H1 (cell line): ENCODE results near the gene CAT. TPM values are rescaled to one million over a fixed set of nuclear protein-coding genes. Genes with fewer than 3 reads are reported as not detected.

ENCODE experiments used
- CTCF ChIA-PET: fragments of 300-600 bp; sonication (Branson Sonifier 250); formaldehyde crosslinking; loops from one replicate; lab custom pipeline; 2021; ENCODE audit not compliant: partially characterized antibody; lab: Charles Lee
- POLR2A ChIA-PET: fragments of 300-600 bp; sonication (Branson Sonifier 250); formaldehyde crosslinking; loops from one replicate; lab custom pipeline; 2021; ENCODE audit warnings: inconsistent platforms; ENCODE audit not compliant: partially characterized antibody; lab: Charles Lee
- DNase-seq, 2 experiments: peaks; one replicate each; pipeline versions ENCODE4 v3.0.0 to v3.0.0-alpha.2; 2010 to 2022; ENCODE audit warnings: low spot score in 2 of 2, low read depth in 1 of 2, mixed read lengths in 1 of 2
- FAIRE-seq: peaks from 2 replicates; lab custom pipeline; 2011; peaks lifted over from hg19 to GRCh38; lab: Jason Lieb, UNC
- H2AFZ ChIP-seq: 2 replicates; pipeline ENCODE4 v1.8.1; 2012; ENCODE audit warnings: low read length, inconsistent platforms
- H2AK5ac ChIP-seq: 2 replicates; pipeline ENCODE4 v1.6.1; 2013; ENCODE audit warnings: low read depth, low read length
- H2BK120ac ChIP-seq: replicated peaks from 2 replicates; pipeline ENCODE3; 2013; ENCODE audit warnings: low read depth, low read length, inconsistent platforms
- H2BK12ac ChIP-seq: 2 replicates; pipeline ENCODE4 v1.6.1; 2013; ENCODE audit warnings: low read depth, low read length
- H2BK15ac ChIP-seq: 2 replicates; pipeline ENCODE4 v1.6.1; 2013; ENCODE audit warnings: low read length
- H2BK20ac ChIP-seq: 2 replicates; pipeline ENCODE4 v1.6.1; 2013; ENCODE audit warnings: low read length
- H2BK5ac ChIP-seq: 2 replicates; pipeline ENCODE4 v1.6.1; 2013; ENCODE audit warnings: low read depth, low read length
- H3K14ac ChIP-seq: 2 replicates; pipeline ENCODE4 v1.6.1; 2013; ENCODE audit warnings: inconsistent platforms; ENCODE audit not compliant: insufficient read length
- H3K18ac ChIP-seq: 2 replicates; pipeline ENCODE4 v1.6.1; 2013; ENCODE audit warnings: low read length; ENCODE audit errors: extremely low read depth
- H3K23ac ChIP-seq: 2 replicates; pipeline ENCODE4 v1.6.1; 2013; ENCODE audit warnings: inconsistent platforms; ENCODE audit not compliant: insufficient read length
- H3K23me2 ChIP-seq: 2 replicates; pipeline ENCODE4 v1.6.1; 2013; ENCODE audit warnings: low read depth, low read length
- H3K27ac ChIP-seq: 2 replicates; pipeline ENCODE4 v1.6.1; 2011; ENCODE audit warnings: low read depth, low read length, inconsistent platforms
- H3K27me3 ChIP-seq, 4 experiments: replicated peaks in 1 of 4; 1 replicate in 1 of 4; 2 replicates in 3 of 4; pipeline versions ENCODE4 v1.6.1 to v1.8.1; 2011 to 2013; ENCODE audit warnings: low read length in 3 of 4, mild to moderate bottlenecking in 3 of 4, inconsistent platforms in 2 of 4, mixed read lengths in 2 of 4, moderate library complexity in 1 of 4; ENCODE audit not compliant: control insufficient read depth in 3 of 4, insufficient read depth in 3 of 4; ENCODE audit errors: extremely low read depth in 1 of 4
- H3K36me3 ChIP-seq, 4 experiments: 2 replicates each; pipeline versions ENCODE4 v1.6.1 to v1.8.1; 2011 to 2013; ENCODE audit warnings: mild to moderate bottlenecking in 4 of 4, low read length in 3 of 4, moderate library complexity in 2 of 4, control low read depth in 1 of 4, inconsistent platforms in 1 of 4; ENCODE audit not compliant: insufficient read depth in 4 of 4, control insufficient read depth in 2 of 4
- H3K4ac ChIP-seq: replicated peaks from 2 replicates; pipeline ENCODE3; 2013; ENCODE audit warnings: low read length, low read depth, mixed read lengths, inconsistent platforms; ENCODE audit not compliant: insufficient read length
- H3K4me1 ChIP-seq, 4 experiments: replicated peaks in 1 of 4; 1 replicate in 1 of 4; 2 replicates in 3 of 4; pipeline versions ENCODE4 v1.6.1 to v1.8.1; 2011 to 2013; ENCODE audit warnings: low read length in 3 of 4, inconsistent platforms in 2 of 4, mixed read lengths in 1 of 4; ENCODE audit not compliant: insufficient read depth in 4 of 4, control insufficient read depth in 3 of 4
- H3K4me2 ChIP-seq, 2 experiments: 2 replicates each; pipeline versions ENCODE4 v1.6.1 to v1.8.1; 2011 to 2013; ENCODE audit warnings: low read depth in 2 of 2, low read length in 2 of 2, control low read depth in 1 of 2, inconsistent platforms in 1 of 2, mild to moderate bottlenecking in 1 of 2; ENCODE audit not compliant: insufficient read depth in 1 of 2
- H3K4me3 ChIP-seq, 4 experiments: fragments of 200-600, 300-600 bp in 1 of 4; sonication (generic), shearing (Covaris generic), sonication (Bioruptor Twin) in 1 of 4; 2 replicates each; pipeline versions ENCODE4 v1.5.1 to v1.8.1; 2011 to 2016; ENCODE audit warnings: low read length in 4 of 4, low read depth in 3 of 4, control low read depth in 2 of 4, inconsistent platforms in 2 of 4, mild to moderate bottlenecking in 2 of 4, mixed read lengths in 1 of 4, moderate library complexity in 1 of 4; ENCODE audit not compliant: insufficient read depth in 2 of 4; ENCODE audit errors: extremely low read depth in 1 of 4
- H3K56ac ChIP-seq: replicated peaks from 2 replicates; pipeline ENCODE3; 2013; ENCODE audit warnings: low read depth, mild to moderate bottlenecking, mixed read lengths, low read length, inconsistent platforms; ENCODE audit not compliant: insufficient read length
- H3K79me1 ChIP-seq: 2 replicates; pipeline ENCODE4 v1.6.1; 2013; ENCODE audit warnings: low read depth, low read length, control low read depth
- H3K79me2 ChIP-seq, 2 experiments: 2 replicates each; pipeline versions ENCODE4 v1.6.1 to v1.8.1; 2012 to 2013; ENCODE audit warnings: low read length in 2 of 2, mild to moderate bottlenecking in 2 of 2, inconsistent platforms in 1 of 2; ENCODE audit not compliant: insufficient read depth in 2 of 2, control insufficient read depth in 1 of 2
- H3K9ac ChIP-seq, 4 experiments: replicated peaks in 1 of 4; 1 replicate in 1 of 4; 2 replicates in 3 of 4; pipeline versions ENCODE4 v1.6.1 to v1.8.1; 2011 to 2013; ENCODE audit warnings: low read depth in 3 of 4, low read length in 3 of 4, control low read depth in 2 of 4, mild to moderate bottlenecking in 2 of 4, moderate library complexity in 2 of 4, inconsistent platforms in 1 of 4; ENCODE audit errors: extremely low read depth in 1 of 4
- H3K9me3 ChIP-seq, 2 experiments: 2 replicates each; pipeline versions ENCODE4 v1.6.1 to v1.8.1; 2012 to 2013; ENCODE audit warnings: mild to moderate bottlenecking in 2 of 2, moderate library complexity in 2 of 2, control low read depth in 1 of 2, inconsistent platforms in 1 of 2, low read depth in 1 of 2, low read length in 1 of 2, mixed read lengths in 1 of 2; ENCODE audit not compliant: insufficient read depth in 2 of 2
- H4K20me1 ChIP-seq, 2 experiments: replicated peaks in 1 of 2; 2 replicates each; pipeline versions ENCODE3 to v1.8.1; 2011 to 2013; ENCODE audit warnings: inconsistent platforms in 2 of 2, low read length in 2 of 2, mild to moderate bottlenecking in 1 of 2; ENCODE audit not compliant: insufficient read depth in 2 of 2, control insufficient read depth in 1 of 2
- H4K5ac ChIP-seq: 2 replicates; pipeline ENCODE4 v1.6.1; 2013; ENCODE audit warnings: low read length, low read depth, mixed read lengths, inconsistent platforms; ENCODE audit not compliant: insufficient read length
- H4K8ac ChIP-seq: 2 replicates; pipeline ENCODE4 v1.8.0; 2013; ENCODE audit warnings: mild to moderate bottlenecking, moderate library complexity, low read length, inconsistent platforms; ENCODE audit not compliant: insufficient read depth; ENCODE audit errors: extremely low read depth
- H4K91ac ChIP-seq: replicated peaks from 2 replicates; pipeline ENCODE3; 2013; ENCODE audit warnings: low read length, mixed read lengths, inconsistent platforms; ENCODE audit not compliant: insufficient read length
- HDAC2 ChIP-seq, 2 experiments: fragments of 300-600 bp in 1 of 2; sonication (generic) in 1 of 2; IDR thresholded peaks; 2 replicates each; pipeline ENCODE4 v1.6.1; 2011 to 2012; ENCODE audit warnings: low read depth in 2 of 2, low read length in 2 of 2, mild to moderate bottlenecking in 2 of 2, moderate library complexity in 2 of 2, borderline replicate concordance in 1 of 2, inconsistent platforms in 1 of 2
- POLR2AphosphoS5 ChIP-seq: IDR thresholded peaks from 2 replicates; pipeline ENCODE4 v1.6.1; 2011; ENCODE audit warnings: low read depth, low read length
- POU5F1 ChIP-seq: IDR thresholded peaks from 2 replicates; pipeline ENCODE4 v1.6.1; 2011; ENCODE audit warnings: low read depth, mild to moderate bottlenecking, low read length, moderate library complexity
- WGBS, 2 experiments: shearing (Covaris generic) in 1 of 2; methylation state at CpG; one replicate each; pipeline versions ENCODE4 v1.1.6 to v1.1.7; 2013 to 2015; ENCODE audit warnings: low lambda C conversion rate in 2 of 2, mixed read lengths in 2 of 2, inconsistent platforms in 1 of 2, low coverage in 1 of 2, missing lambda C conversion rate in 1 of 2; ENCODE audit not compliant: insufficient replicate concordance in 2 of 2, insufficient coverage in 1 of 2, insufficient read length in 1 of 2; ENCODE audit errors: extremely low coverage in 1 of 2, missing lambda C conversion rate in 1 of 2; 5-methylcytosine and 5-hydroxymethylcytosine counted together
- polyA plus RNA-seq, 7 experiments: library from polyadenylated mRNA; depleted of rRNA in 3 of 7; stranded (reverse) in 5 of 7; unstranded in 2 of 7; fragments of >200 nt in 5 of 7; fragments of 200-250 nt in 2 of 7; gene quantifications; 1 replicate in 5 of 7; 2 replicates in 1 of 7; 4 replicates in 1 of 7; pipeline versions ENCODE4 v1.2.1 to v1.2.3, GENCODE V29; 2011 to 2013; ENCODE audit warnings: missing spikeins in 2 of 7, mixed read lengths in 2 of 7
- total RNA-seq: library from RNA; stranded (reverse); fragmentation: NEBNext Ultra II Directional; extraction: Animal tissue kit (Norgen Biotek cat#: 25700); gene quantifications from 2 replicates; pipeline ENCODE4 v1.2.1, GENCODE V29; 2021

Gene CAT
- total and polyA plus RNA-seq, 2 of the 8 experiments (the other 6 are each of a cell fraction or from before 2014, with no cell fraction given) = 9.6 to 15.0 TPM

GRCh38 chr11:34415538-34415937 is 23.2 kb upstream of the CAT start:
- no peak overlapping the region for H4K5ac ChIP-seq
- peaks cover 2 to 13% of the 10 kb centered on the region in 2 experiments; a peak in 2 of 4 replicates for H3K9me3 ChIP-seq
- no peak for FAIRE-seq
- no peaks in the 10 kb centered on the region for H3K23me2 ChIP-seq
- H3K79me1 ChIP-seq = no peaks in the 10 kb centered on the region
- no peak overlapping the region for H3K4me3 ChIP-seq
- no peak overlapping the region for H3K18ac ChIP-seq
- no peak overlapping the region for H3K4me2 ChIP-seq
- no peak overlapping the region for H2BK5ac ChIP-seq
- H2BK12ac ChIP-seq = no peak overlapping the region
- DNase-seq = no peak
- no peak overlapping the region for H2AK5ac ChIP-seq
- no peak overlapping the region for H3K4ac ChIP-seq
- no peak overlapping the region for H3K27ac ChIP-seq
- WGBS, 2 experiments = 87% methylated on average over 4 of the region's 4 CpGs; no CpG with 5 or more reads in 1 of the 2 experiments
- H3K56ac ChIP-seq = no peak overlapping the region
- no peak overlapping the region for H2AFZ ChIP-seq
- H3K36me3 ChIP-seq = no peaks in the 10 kb centered on the region
- no peak overlapping the region for H3K23ac ChIP-seq
- no peak overlapping the region for H4K8ac ChIP-seq
- no peak overlapping the region for H2BK20ac ChIP-seq
- H3K79me2 ChIP-seq = no peaks in the 10 kb centered on the region
- no peak overlapping the region for H3K14ac ChIP-seq
- no peaks in the 10 kb centered on the region for H4K20me1 ChIP-seq
- H3K9ac ChIP-seq = no peak overlapping the region
- CTCF ChIA-PET = interaction anchor here (1.0 to 4.9 kb wide), 3 partner anchors 12 to 54 kb away, joined by 3 to 29 read pairs (median 3); no protein-coding TSS in a partner anchor
- POLR2A ChIA-PET = no interaction called here
- H2BK120ac ChIP-seq = no peak overlapping the region
- H2BK15ac ChIP-seq = no peak overlapping the region
- H3K27me3 ChIP-seq = no peaks in the 10 kb centered on the region
- H4K91ac ChIP-seq = no peak overlapping the region
- H3K4me1 ChIP-seq = no peaks in the 10 kb centered on the region
- TF ChIP-seq POU5F1 (no peak), POLR2AphosphoS5 (no peak), HDAC2 (IDR thresholded peaks at IDR 0.05; ENCODE audit: borderline replicate concordance in 1 of 2, low read depth in 2 of 2, low read length in 2 of 2) (no peak)
